Neuronal stem cell (in vitro differentiated cells): Measurements from ENCODE around the gene TRIM36.

Source experiments
- DNase-seq: peaks from one replicate; pipeline ENCODE4 v3.0.0-alpha.2; 2013; ENCODE audit warnings: low spot score
- H2AFZ ChIP-seq: one replicate; pipeline ENCODE4 v1.6.1; 2013; ENCODE audit warnings: mild to moderate bottlenecking, low read length, inconsistent platforms
- H2AK5ac ChIP-seq: 2 replicates; pipeline ENCODE4 v1.6.1; 2013; ENCODE audit warnings: low read depth, mild to moderate bottlenecking, inconsistent platforms, low read length, moderate library complexity, mixed read lengths
- H2BK120ac ChIP-seq: 2 replicates; pipeline ENCODE4 v1.6.1; 2013; ENCODE audit warnings: low read depth, mild to moderate bottlenecking, inconsistent platforms, low read length, moderate library complexity, mixed read lengths
- H2BK12ac ChIP-seq: one replicate; pipeline ENCODE4 v1.6.1; 2013; ENCODE audit warnings: low read length, inconsistent platforms
- H2BK15ac ChIP-seq: 2 replicates; pipeline ENCODE4 v1.6.1; 2013; ENCODE audit warnings: mild to moderate bottlenecking, low read length, inconsistent platforms, mixed read lengths
- H2BK5ac ChIP-seq: one replicate; pipeline ENCODE4 v1.6.1; 2013; ENCODE audit warnings: inconsistent platforms, mild to moderate bottlenecking, low read length, moderate library complexity
- H3K14ac ChIP-seq: one replicate; pipeline ENCODE4 v1.6.1; 2013; ENCODE audit warnings: low read length, inconsistent platforms
- H3K18ac ChIP-seq: 2 replicates; pipeline ENCODE4 v1.6.1; 2013; ENCODE audit warnings: low read length, inconsistent platforms
- H3K23ac ChIP-seq: 2 replicates; pipeline ENCODE4 v1.6.1; 2013; ENCODE audit warnings: low read depth, mild to moderate bottlenecking, mixed read lengths, low read length, inconsistent platforms; ENCODE audit not compliant: poor library complexity
- H3K27ac ChIP-seq: replicated peaks from 3 replicates; pipeline ENCODE4 v1.5.1; 2013; ENCODE audit warnings: low read length, inconsistent platforms
- H3K27me3 ChIP-seq, 3 experiments: 2 replicates each; pipeline ENCODE4 v1.6.1; 2013; ENCODE audit warnings: low read length in 3 of 3, mild to moderate bottlenecking in 2 of 3, inconsistent platforms in 1 of 3, low read depth in 1 of 3, mixed read lengths in 1 of 3, moderate library complexity in 1 of 3; ENCODE audit not compliant: control insufficient read depth in 3 of 3, insufficient read depth in 3 of 3
- H3K36me3 ChIP-seq, 2 donors: replicated peaks in 1 of 2; 2 replicates each; pipeline ENCODE4 v1.6.1; 2013; ENCODE audit warnings: low read length in 2 of 2; ENCODE audit not compliant: control insufficient read depth in 2 of 2, insufficient read depth in 2 of 2
- H3K4ac ChIP-seq: 2 replicates; pipeline ENCODE4 v1.6.1; 2013; ENCODE audit warnings: inconsistent platforms, mild to moderate bottlenecking, low read length, moderate library complexity
- H3K4me1 ChIP-seq, 2 donors: 1 replicate in 1 of 2; 2 replicates in 1 of 2; pipeline ENCODE4 v1.6.1; 2013; ENCODE audit warnings: low read length in 2 of 2, low read depth in 1 of 2; ENCODE audit not compliant: control insufficient read depth in 2 of 2, insufficient read depth in 1 of 2
- H3K4me2 ChIP-seq: one replicate; pipeline ENCODE4 v1.6.1; 2013; ENCODE audit warnings: mild to moderate bottlenecking, low read length, inconsistent platforms; ENCODE audit not compliant: insufficient read depth, poor library complexity, severe bottlenecking
- H3K4me3 ChIP-seq, 2 donors: 2 replicates each; pipeline ENCODE4 v1.5.1; 2013; ENCODE audit warnings: low read length in 2 of 2, mild to moderate bottlenecking in 2 of 2, inconsistent platforms in 1 of 2, moderate library complexity in 1 of 2
- H3K79me1 ChIP-seq: one replicate; pipeline ENCODE4 v1.6.1; 2013; ENCODE audit warnings: low read depth, mild to moderate bottlenecking, inconsistent platforms, low read length, moderate library complexity
- H3K9ac ChIP-seq: one replicate; pipeline ENCODE4 v1.6.1; 2013; ENCODE audit warnings: mild to moderate bottlenecking, low read depth, low read length, inconsistent platforms; ENCODE audit not compliant: poor library complexity
- H3K9me3 ChIP-seq, 2 donors: replicated peaks in 1 of 2; 2 replicates each; pipeline versions ENCODE3 to v1.6.1; 2013; ENCODE audit warnings: low read length in 2 of 2, mild to moderate bottlenecking in 2 of 2, inconsistent platforms in 1 of 2, low read depth in 1 of 2, mixed read lengths in 1 of 2, moderate library complexity in 1 of 2; ENCODE audit not compliant: control insufficient read depth in 2 of 2, insufficient read depth in 1 of 2
- H4K8ac ChIP-seq: one replicate; pipeline ENCODE4 v1.6.1; 2013; ENCODE audit warnings: low read depth, mild to moderate bottlenecking, inconsistent platforms, low read length, moderate library complexity
- H4K91ac ChIP-seq: one replicate; pipeline ENCODE4 v1.6.1; 2013; ENCODE audit warnings: low read length, low read depth, mild to moderate bottlenecking, inconsistent platforms; ENCODE audit not compliant: poor library complexity
- WGBS, 2 donors: extraction: QIAGEN DNeasy Blood & Tissue Kit; methylation state at CpG; one replicate each; pipeline ENCODE4 v1.1.7; 2013; ENCODE audit warnings: missing lambda C conversion rate in 2 of 2, mixed read lengths in 1 of 2; ENCODE audit not compliant: insufficient read length in 2 of 2, insufficient replicate concordance in 1 of 2; ENCODE audit errors: extremely low coverage in 2 of 2; 5-methylcytosine and 5-hydroxymethylcytosine counted together

The TRIM36 gene

DNA sequence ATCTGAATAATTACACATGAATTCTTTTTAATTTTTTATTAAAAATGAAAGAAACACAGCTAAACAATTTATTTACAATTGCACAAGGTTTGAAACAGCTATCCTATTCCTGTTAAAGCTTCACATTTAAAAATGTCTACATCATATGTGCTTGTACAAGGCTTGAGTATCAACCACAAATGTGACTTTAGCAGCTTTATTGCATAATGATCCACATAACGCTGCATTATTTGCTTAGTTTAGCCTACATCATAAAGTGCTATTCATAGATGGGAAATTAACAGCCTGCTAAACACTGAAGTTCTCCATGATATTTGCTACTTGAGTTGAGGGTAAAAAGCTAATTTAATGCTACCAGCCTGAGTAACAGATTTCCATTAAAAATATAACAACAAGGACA, 45.0 kb downstream of the TRIM36 start:
- H3K18ac ChIP-seq: no peak overlapping the region
- H4K91ac ChIP-seq: no peak overlapping the region
- H4K8ac ChIP-seq: no peak overlapping the region
- WGBS, 2 donors: no CpG with 5 or more reads among the region's 1 CpG
- no peaks in the 10 kb centered on the region for H3K79me1 ChIP-seq
- H3K27ac ChIP-seq: no peak overlapping the region
- no peak overlapping the region for H2BK15ac ChIP-seq
- no peaks in the 10 kb centered on the region for H3K4me1 ChIP-seq
- no peak overlapping the region for H3K14ac ChIP-seq
- no peaks in the 10 kb centered on the region for H3K9me3 ChIP-seq
- H3K4me2 ChIP-seq: no peak overlapping the region
- H2BK120ac ChIP-seq: no peak overlapping the region
- no peak overlapping the region for H2BK12ac ChIP-seq
- no peaks in the 10 kb centered on the region for H3K27me3 ChIP-seq
- peaks cover 1 to 8% of the 10 kb centered on the region in 2 donors for H3K36me3 ChIP-seq
- H3K4ac ChIP-seq: no peak overlapping the region
- H3K4me3 ChIP-seq: no peak overlapping the region
- H2AFZ ChIP-seq: no peak overlapping the region
- no peak overlapping the region for H3K23ac ChIP-seq
- no peak overlapping the region for H2AK5ac ChIP-seq
- no peak for DNase-seq
- H3K9ac ChIP-seq: no peak overlapping the region
- no peak overlapping the region for H2BK5ac ChIP-seq

DNA sequence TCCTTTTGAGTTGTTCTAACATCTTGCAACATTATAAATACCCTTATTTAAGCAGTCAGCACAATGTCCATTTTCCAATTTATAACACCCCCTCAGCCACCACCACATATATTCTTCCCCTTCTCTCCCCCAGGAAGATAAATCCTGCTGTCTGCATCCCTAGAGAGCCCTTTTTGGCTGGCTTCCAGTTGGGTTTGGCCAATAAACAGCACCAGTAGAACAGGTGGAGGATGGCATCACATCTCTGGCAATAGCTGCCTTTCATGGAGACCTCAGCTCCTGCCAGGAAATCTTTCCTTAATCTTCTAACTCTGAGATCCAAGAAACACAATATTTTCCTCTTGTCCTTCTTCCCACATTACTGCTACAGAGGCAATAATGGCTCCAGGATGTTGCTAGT, 53.7 kb downstream of the TRIM36 start:
- Histone ChIP-seq H3K4ac (no peak overlapping the region), H3K18ac (no peak overlapping the region), H3K79me1 (no peaks in the 10 kb centered on the region), H3K36me3 (no peaks in the 10 kb centered on the region), H3K4me1 (no peaks in the 10 kb centered on the region), H4K91ac (no peak overlapping the region), H4K8ac (no peak overlapping the region), H3K4me2 (no peak overlapping the region), H3K4me3 (no peak overlapping the region), H2BK15ac (no peak overlapping the region), H3K23ac (no peak overlapping the region), H3K27ac (no peak overlapping the region), H3K27me3 (no peaks in the 10 kb centered on the region), H2BK5ac (no peak overlapping the region), H2BK12ac (no peak overlapping the region), H2BK120ac (no peak overlapping the region), H2AFZ (no peak overlapping the region), H3K14ac (no peak overlapping the region), H2AK5ac (no peak overlapping the region), H3K9me3 (no peaks in the 10 kb centered on the region), H3K9ac (no peak overlapping the region)
- DNase-seq: no peak

DNA sequence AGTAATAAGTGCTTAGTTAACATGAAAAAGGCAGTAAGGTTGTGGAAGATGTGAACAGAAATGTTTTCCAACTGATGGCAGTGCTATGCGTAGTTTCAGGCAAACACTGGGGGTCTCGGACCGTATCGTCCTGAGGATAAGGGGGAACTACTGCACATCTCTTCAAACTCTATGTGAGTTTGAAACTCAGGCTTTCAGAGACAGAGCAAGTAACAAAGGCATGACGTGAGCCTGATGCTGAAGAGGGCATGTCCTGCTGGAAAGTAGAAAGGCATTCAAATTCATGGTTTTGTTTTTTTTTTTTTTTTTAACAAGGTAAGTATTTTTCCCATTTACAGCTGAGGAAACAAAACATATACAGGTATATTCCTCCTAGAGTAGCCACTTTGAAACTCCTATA, 59.9 kb downstream of the TRIM36 start:
- no peak overlapping the region for H3K9ac ChIP-seq
- no peak overlapping the region for H3K27ac ChIP-seq
- H4K91ac ChIP-seq: no peak overlapping the region
- no peak overlapping the region for H2BK5ac ChIP-seq
- H4K8ac ChIP-seq: no peak overlapping the region
- no peak overlapping the region for H2BK120ac ChIP-seq
- peaks cover 0 to 1% of the 10 kb centered on the region in 2 donors for H3K4me1 ChIP-seq
- no peak for DNase-seq
- no peaks in the 10 kb centered on the region for H3K36me3 ChIP-seq
- no peaks in the 10 kb centered on the region for H3K79me1 ChIP-seq
- no peak overlapping the region for H3K4ac ChIP-seq
- H2BK15ac ChIP-seq: no peak overlapping the region
- no peak overlapping the region for H2BK12ac ChIP-seq
- H3K18ac ChIP-seq: no peak overlapping the region
- no peaks in the 10 kb centered on the region for H3K9me3 ChIP-seq
- no peak overlapping the region for H3K23ac ChIP-seq
- H2AK5ac ChIP-seq: no peak overlapping the region
- no peak overlapping the region for H3K4me2 ChIP-seq
- H3K27me3 ChIP-seq: no peaks in the 10 kb centered on the region
- H2AFZ ChIP-seq: no peak overlapping the region
- no peak overlapping the region for H3K14ac ChIP-seq
- WGBS, 2 donors: no CpG with 5 or more reads among the region's 5 CpGs
- no peak overlapping the region for H3K4me3 ChIP-seq

DNA sequence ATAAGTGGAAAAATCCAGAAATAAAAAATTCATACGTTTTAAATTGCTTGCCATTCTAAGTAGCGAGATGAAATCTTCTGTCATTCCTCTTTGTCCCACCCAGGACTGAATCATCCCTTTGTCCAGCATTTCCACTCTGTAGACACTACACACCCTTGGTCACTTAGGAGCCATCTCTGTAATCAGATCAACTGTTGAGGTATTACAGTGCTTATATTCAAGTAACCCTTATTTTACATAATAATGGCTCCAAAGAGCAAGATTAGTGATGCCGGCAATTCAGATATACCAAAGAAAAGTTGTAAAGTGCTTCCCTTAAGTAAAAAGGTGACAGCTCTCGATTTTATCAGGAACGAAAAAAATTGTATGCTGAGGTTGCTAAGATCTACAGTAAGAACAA, 60.4 kb downstream of the TRIM36 start:
- no peaks in the 10 kb centered on the region for H3K27me3 ChIP-seq
- H2BK5ac ChIP-seq: no peak overlapping the region
- H2BK12ac ChIP-seq: no peak overlapping the region
- no peak overlapping the region for H2AFZ ChIP-seq
- no peak overlapping the region for H4K8ac ChIP-seq
- peaks cover 0 to 1% of the 10 kb centered on the region in 2 donors for H3K4me1 ChIP-seq
- no peak overlapping the region for H3K27ac ChIP-seq
- WGBS, 2 donors: no CpG with 5 or more reads among the region's 5 CpGs
- H3K14ac ChIP-seq: no peak overlapping the region
- H3K9me3 ChIP-seq: no peaks in the 10 kb centered on the region
- H2BK15ac ChIP-seq: no peak overlapping the region
- no peak overlapping the region for H4K91ac ChIP-seq
- H3K4me2 ChIP-seq: no peak overlapping the region
- no peak overlapping the region for H3K23ac ChIP-seq
- no peak overlapping the region for H2BK120ac ChIP-seq
- DNase-seq: no peak
- no peak overlapping the region for H3K4me3 ChIP-seq
- H3K36me3 ChIP-seq: no peaks in the 10 kb centered on the region
- no peak overlapping the region for H2AK5ac ChIP-seq
- H3K4ac ChIP-seq: no peak overlapping the region
- H3K79me1 ChIP-seq: no peaks in the 10 kb centered on the region
- H3K18ac ChIP-seq: no peak overlapping the region
- no peak overlapping the region for H3K9ac ChIP-seq
